Umbilical cord (tissue), 2 donors: ENCODE measurements around the gene KPNA2. TPM values are rescaled to one million over a fixed set of nuclear protein-coding genes. Genes with fewer than 3 reads are reported as not detected.
"Not testable (repeated sequence)": the region's sequence is repeated elsewhere in the genome, so short reads cannot be mapped to it uniquely, and the experiment has no call there.

ENCODE experiments used
- DNase-seq: peaks from one replicate; pipeline ENCODE4 v3.0.0-alpha.2; 2015; ENCODE audit warnings: low spot score
- total RNA-seq: library from RNA; depleted of rRNA; stranded (reverse); fragments of >200 nt; gene quantifications from one replicate; pipeline ENCODE4 v1.2.3, GENCODE V29; 2014; ENCODE audit warnings: low replicate concordance; ENCODE audit not compliant: insufficient read depth

The KPNA2 gene
- total RNA-seq = 47.7 TPM

- peak; percentile 99 for DNase-seq
Observed at GRCh38 chr17:68035523-68036303, at the start of gene KPNA2. TSS of gene KPNA2 (plus strand) at chr17:68035735. CDS start at chr17:68037133, 1,398 bp downstream.

DNA sequence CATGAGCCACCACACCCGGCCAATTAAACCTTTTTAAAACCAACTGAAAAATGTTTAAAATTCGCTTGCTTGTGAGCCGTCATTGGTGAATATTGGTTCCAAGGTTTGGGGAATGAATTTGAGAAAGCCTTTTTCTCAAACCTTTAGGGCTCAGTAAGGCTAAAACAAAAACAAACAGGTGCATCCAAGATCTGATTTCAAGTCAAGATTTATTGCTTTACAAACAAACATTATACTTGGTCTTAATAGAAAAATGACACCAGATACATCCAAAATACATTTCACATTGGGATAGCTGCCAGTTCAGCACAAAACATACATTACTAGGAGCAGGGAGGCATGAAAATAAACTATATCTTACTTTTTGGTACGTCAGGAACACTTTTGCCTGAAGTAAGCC lies 44.6 kb upstream of the KPNA2 start:
- no peak for DNase-seq

GRCh38 chr17:67992548-67993152 lies 42.9 kb upstream of the KPNA2 start:
- no peak for DNase-seq

GRCh38 chr17:67993153-67993997 lies 42.2 kb upstream of the KPNA2 start:
- peak; percentile 81 for DNase-seq

DNA sequence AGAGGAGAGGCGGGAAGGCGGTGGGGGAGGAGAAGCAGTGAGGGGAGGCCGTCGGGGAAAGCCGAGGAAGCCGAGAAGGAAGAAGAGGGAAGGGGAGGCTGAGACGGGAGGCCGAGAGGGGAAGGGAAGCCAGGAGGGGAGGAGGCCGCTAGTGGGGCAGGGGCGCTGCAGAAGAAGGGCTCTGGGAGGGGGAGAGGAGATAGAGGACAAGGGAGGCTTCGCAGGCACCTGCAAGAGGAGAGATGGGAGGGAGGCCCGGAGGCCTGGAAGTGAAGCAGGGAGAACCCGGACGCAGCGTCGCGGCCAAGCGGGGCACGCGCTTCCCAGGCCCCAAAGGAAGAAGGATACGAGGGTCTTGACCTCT lies 41.6 kb upstream of the KPNA2 start:
- no peak for DNase-seq

DNA sequence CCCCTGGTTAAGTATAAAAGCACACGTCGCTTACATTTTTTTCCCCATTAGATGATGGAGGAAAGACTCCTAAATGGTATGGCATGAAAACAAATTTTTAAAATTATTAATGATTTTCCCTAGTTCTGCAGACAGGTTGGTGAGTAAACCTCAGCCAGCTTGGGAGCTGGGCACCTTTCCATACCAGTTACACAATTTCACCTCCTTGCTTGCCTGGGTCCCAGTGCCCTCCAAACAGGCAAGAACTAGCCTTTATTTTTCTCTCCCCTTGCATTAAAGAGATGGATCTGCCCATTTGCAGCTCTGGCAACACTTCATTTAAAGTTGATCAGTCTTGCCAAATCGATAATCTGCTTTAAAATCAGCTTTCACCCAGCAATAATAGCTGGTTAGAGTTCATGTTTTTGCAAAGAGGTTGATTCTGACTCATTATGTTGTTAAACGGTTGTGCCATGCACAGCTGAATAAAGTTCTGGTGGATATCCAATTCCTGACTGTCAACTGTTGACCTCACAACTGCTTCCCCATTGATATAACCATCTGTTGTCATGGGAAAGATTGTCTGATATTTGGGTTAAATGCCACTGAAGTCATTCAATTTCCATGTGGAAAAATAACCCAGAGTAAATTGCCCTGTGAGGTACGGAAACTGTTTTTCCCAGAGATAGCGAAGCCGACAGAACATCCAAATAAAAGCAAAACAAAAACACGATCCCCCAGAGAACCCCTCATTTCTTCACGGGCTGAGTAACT lies 40.5 kb upstream of the KPNA2 start:
- DNase-seq = peak; percentile 65

- DNase-seq = peak; percentile 27
Observed at GRCh38 chr17:67995570-67996263, 39.8 kb upstream of the KPNA2 start.

- DNase-seq = peak; percentile 22
Observed at GRCh38 chr17:67996301-67997171, 39.0 kb upstream of the KPNA2 start, which contains the start of gene C17orf58. TSS of gene C17orf58 (minus strand) at chr17:67996469. CDS start at chr17:67996198, 271 bp downstream.

DNA sequence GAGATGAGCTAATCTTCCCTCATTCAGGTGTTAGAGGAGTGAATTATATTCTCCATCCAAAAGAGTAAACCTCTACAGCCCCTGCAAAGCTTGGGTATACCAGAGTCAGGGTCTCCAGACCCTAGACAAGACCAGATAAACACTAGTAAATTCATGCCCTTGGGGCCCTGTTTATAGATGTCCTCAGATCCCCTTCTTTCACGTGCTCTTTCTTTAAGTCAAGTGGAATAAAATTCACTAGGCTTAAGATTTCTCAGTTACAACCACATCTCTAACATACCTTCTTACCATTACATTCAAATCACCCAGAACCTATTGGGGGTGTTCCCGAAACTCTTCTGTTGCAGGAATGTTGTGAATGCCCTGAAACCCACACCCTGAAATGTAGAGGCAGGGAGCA lies 37.1 kb upstream of the KPNA2 start:
- DNase-seq = no peak

GRCh38 chr17:67999291-67999911 lies 36.1 kb upstream of the KPNA2 start:
- peak; percentile 20 for DNase-seq

GRCh38 chr17:68004201-68004600 lies 31.3 kb upstream of the KPNA2 start:
- DNase-seq = no peak

- DNase-seq = peak; percentile 41
Observed at GRCh38 chr17:68006797-68007196, 28.7 kb upstream of the KPNA2 start.

- DNase-seq = no peak
Observed at GRCh38 chr17:68011199-68011665, 24.3 kb upstream of the KPNA2 start.

DNA sequence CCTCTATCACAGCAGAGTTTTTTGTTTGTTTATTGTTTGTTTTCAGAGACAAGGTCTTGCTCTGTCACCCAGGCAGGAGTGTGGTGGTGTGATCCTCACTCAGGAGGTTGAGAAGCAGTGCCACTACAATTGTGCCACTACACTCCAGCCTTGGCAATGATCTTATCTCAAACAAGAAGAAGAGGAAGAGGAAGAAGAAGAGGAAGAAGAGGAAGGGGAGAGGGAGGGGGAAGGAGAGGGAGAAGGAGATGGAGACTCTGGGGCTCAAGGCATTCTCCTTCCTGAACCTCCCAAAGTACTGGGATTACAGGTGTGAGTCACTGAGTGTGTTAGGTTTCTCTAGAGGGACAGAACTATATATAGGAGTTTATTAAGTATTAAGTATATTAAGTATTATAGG lies 22.1 kb upstream of the KPNA2 start:
- no peak for DNase-seq

DNA sequence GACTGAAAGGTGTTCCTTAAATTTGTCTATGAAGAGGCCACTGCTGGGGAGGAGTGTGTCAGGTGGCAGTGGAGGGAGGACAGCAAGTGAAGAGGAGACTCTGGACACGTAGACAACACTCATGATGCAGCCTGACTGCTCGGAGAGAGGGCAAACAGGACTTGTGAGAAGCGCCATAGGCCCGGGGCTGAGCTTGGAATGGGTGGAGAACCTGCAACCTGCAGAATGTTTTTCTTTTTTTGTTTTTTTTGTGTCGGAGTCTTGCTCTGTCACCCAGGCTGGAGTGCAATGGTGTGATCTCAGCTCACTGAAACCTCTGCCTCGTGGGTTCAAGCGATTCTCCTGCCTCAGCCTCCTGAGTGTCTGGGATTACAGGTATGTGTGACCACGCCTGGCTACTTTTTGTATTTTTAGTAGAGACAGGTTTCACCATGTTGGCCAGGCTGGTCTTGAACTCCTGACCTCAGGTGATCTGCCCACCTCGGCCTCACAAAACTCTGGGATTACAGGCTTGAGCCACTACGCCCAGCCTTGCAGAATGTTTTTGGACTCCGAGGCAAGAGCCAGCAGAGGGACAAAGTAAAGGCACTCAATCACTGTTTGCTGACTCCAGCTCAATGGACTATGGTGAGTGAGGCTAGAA lies 20.3 kb upstream of the KPNA2 start:
- DNase-seq = no peak

DNA sequence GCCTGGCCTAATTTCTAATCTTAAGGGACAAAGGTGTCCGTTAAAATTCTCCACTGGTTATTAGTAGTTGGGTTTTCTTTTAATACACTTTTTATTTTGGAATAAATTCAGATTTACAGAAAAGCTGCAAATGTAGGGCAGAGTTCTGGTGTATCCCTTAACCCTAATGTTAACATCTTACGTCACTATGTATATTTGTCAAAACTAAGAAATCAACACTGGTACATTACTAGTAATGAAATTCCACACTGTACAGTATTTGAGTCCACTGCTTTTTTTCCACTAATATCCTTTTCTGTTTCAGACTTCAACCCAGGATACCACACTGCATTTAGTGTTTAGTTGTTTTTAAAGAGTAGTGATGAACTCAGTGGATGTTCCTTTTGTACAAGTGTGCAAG lies 18.7 kb upstream of the KPNA2 start:
- DNase-seq = no peak

GRCh38 chr17:68018493-68018892 lies 17.0 kb upstream of the KPNA2 start:
- DNase-seq = not testable (repeated sequence)

- DNase-seq = no peak
Observed at GRCh38 chr17:68019336-68019674, 16.2 kb upstream of the KPNA2 start.
